DMS79 treated with DMSO at 0.1 percent for 48 hours (cell line): ENCODE results near the gene MED4.
"Not testable (repeated sequence)": the region's sequence is repeated elsewhere in the genome, so short reads cannot be mapped to it uniquely, and the experiment has no call there.

Experiments
- DNase-seq: peaks from one replicate; lab custom pipeline; 2025; lab: John Stamatoyannopoulos, UW

Gene MED4

GRCh38 chr13:48094404-48094780 lies 512 bp downstream of the MED4 start:
- no peak for DNase-seq

GRCh38 chr13:48093588-48093987 lies 1.3 kb downstream of the MED4 start:
- DNase-seq: no peak

GRCh38 chr13:48086272-48086671 lies 8.6 kb downstream of the MED4 start:
- DNase-seq: no peak

GRCh38 chr13:48081739-48082138 lies 13.2 kb downstream of the MED4 start:
- no peak for DNase-seq

- DNase-seq: no peak
Observed at GRCh38 chr13:48078251-48078656, 16.6 kb downstream of the MED4 start.

- no peak for DNase-seq
Observed at GRCh38 chr13:48074006-48074405, 20.9 kb downstream of the MED4 start.

- no peak for DNase-seq
Observed at GRCh38 chr13:48072787-48073186, 22.1 kb downstream of the MED4 start.

- DNase-seq: no peak
Observed at GRCh38 chr13:48072304-48072703, 22.6 kb downstream of the MED4 start.

GRCh38 chr13:48070942-48071341 lies 24.0 kb downstream of the MED4 start:
- DNase-seq: no peak

GRCh38 chr13:48069573-48069972 lies 25.3 kb downstream of the MED4 start:
- DNase-seq: no peak

GRCh38 chr13:48068952-48069351 lies 26.0 kb downstream of the MED4 start:
- no peak for DNase-seq

- no peak for DNase-seq
Observed at GRCh38 chr13:48068036-48068435, 26.9 kb downstream of the MED4 start.

GRCh38 chr13:48066310-48066989 lies 28.5 kb downstream of the MED4 start:
- DNase-seq: no peak

GRCh38 chr13:48059951-48060350 lies 35.0 kb downstream of the MED4 start:
- not testable (repeated sequence) for DNase-seq

- DNase-seq: not testable (repeated sequence)
Observed at GRCh38 chr13:48058536-48058935, 36.4 kb downstream of the MED4 start.

- DNase-seq: no peak
Observed at GRCh38 chr13:48055712-48056111, 39.2 kb downstream of the MED4 start.

GRCh38 chr13:48054601-48055000 lies 40.3 kb downstream of the MED4 start:
- no peak for DNase-seq

- no peak for DNase-seq
Observed at GRCh38 chr13:48050550-48050949, 44.4 kb downstream of the MED4 start.

- DNase-seq: no peak
Observed at GRCh38 chr13:48043789-48044503, 51.0 kb downstream of the MED4 start.

- no peak for DNase-seq
Observed at GRCh38 chr13:48042894-48043293, 52.0 kb downstream of the MED4 start.

- DNase-seq: no peak
Observed at GRCh38 chr13:48040896-48041295, 54.0 kb downstream of the MED4 start.

GRCh38 chr13:48040049-48040448 lies 54.9 kb downstream of the MED4 start:
- DNase-seq: no peak

- DNase-seq: no peak
Observed at GRCh38 chr13:48038761-48039160, 56.1 kb downstream of the MED4 start.
